K562 (cell line): ENCODE measurements around the gene OR13G1. TPM values are rescaled to one million over a fixed set of nuclear protein-coding genes. Genes with fewer than 3 reads are reported as not detected.

Experiments
- ATAC-seq: fragments of 200-7000 bp; cut with Tn5 transposase; 3 replicates; pipeline ENCODE4 v1.9.1; 2020; ENCODE audit warnings: moderate library complexity
- BruUV-seq: library from RNA; stranded (reverse); fragments of 400-500 nt; replicated peaks from 2 replicates; lab custom pipeline; 2021; lab: Mats Ljungman, UMichigan
- CTCF ChIA-PET: fragments of 300-600 bp; formaldehyde crosslinking; extraction: SDS; loops from one replicate; lab custom pipeline; 2021; ENCODE audit warnings: low intra/inter-chr PET ratio; lab: Yijun Ruan, JAX
- POLR2A ChIA-PET: fragments of 300-600, 350-650 bp; sonication (Branson Sonifier 250); formaldehyde crosslinking; extraction: SDS; loops from one replicate; lab custom pipeline; 2021; ENCODE audit warnings: antibody characterized with exemption, inconsistent platforms; lab: Yijun Ruan, JAX
- DNase-seq, 4 experiments: peaks; one replicate each; pipeline versions ENCODE4 v3.0.0 to v3.0.0-alpha.2; 2011 to 2018; ENCODE audit warnings: low spot score in 3 of 4, mixed read lengths in 3 of 4; ENCODE audit errors: extremely low read depth in 1 of 4
- FAIRE-seq: peaks from 2 replicates; lab custom pipeline; 2011; peaks lifted over from hg19 to GRCh38; lab: Jason Lieb, UNC
- H2AFZ ChIP-seq: 2 replicates; pipeline ENCODE4 v1.6.0; 2011; ENCODE audit warnings: low read depth, low read length, control low read depth, inconsistent platforms
- H3K27ac ChIP-seq: fragments of 200-600 bp; 3 replicates; pipeline ENCODE4 v1.8.0; 2011; ENCODE audit warnings: low read depth, mild to moderate bottlenecking, control low read depth, inconsistent platforms, low read length, moderate library complexity, mixed read lengths; ENCODE audit errors: extremely low read depth
- H3K27me3 ChIP-seq, 2 experiments: fragments of 300-600 bp in 1 of 2; 2 replicates in 1 of 2; 3 replicates in 1 of 2; pipeline versions ENCODE4 v1.6.0 to v1.8.0; 2011; ENCODE audit warnings: inconsistent platforms in 2 of 2, low read length in 2 of 2, mild to moderate bottlenecking in 1 of 2, mixed read lengths in 1 of 2, moderate library complexity in 1 of 2; ENCODE audit not compliant: control insufficient read depth in 2 of 2, insufficient read depth in 2 of 2
- H3K36me3 ChIP-seq: fragments of 300-600 bp; 3 replicates; pipeline ENCODE4 v1.8.0; 2011; ENCODE audit warnings: mild to moderate bottlenecking, low read length, inconsistent platforms; ENCODE audit not compliant: control insufficient read depth, insufficient read depth
- H3K4me1 ChIP-seq, 2 experiments: fragments of 200-600 bp in 1 of 2; replicated peaks in 1 of 2; 2 replicates in 1 of 2; 3 replicates in 1 of 2; pipeline versions ENCODE4 v1.5.1 to v1.8.0; 2011; ENCODE audit warnings: inconsistent platforms in 2 of 2, low read length in 2 of 2, mild to moderate bottlenecking in 1 of 2, mixed read lengths in 1 of 2, moderate library complexity in 1 of 2; ENCODE audit not compliant: control insufficient read depth in 2 of 2, insufficient read depth in 2 of 2
- H3K4me2 ChIP-seq: 2 replicates; pipeline ENCODE4 v1.6.1; 2011; ENCODE audit warnings: low read length, control low read depth, inconsistent platforms, mixed read lengths; ENCODE audit not compliant: insufficient read depth
- H3K4me3 ChIP-seq: fragments of 200-600 bp; sonication (generic), shearing (Covaris generic); 2 replicates; pipeline ENCODE4 v1.5.1; 2016; ENCODE audit warnings: control low read depth, inconsistent platforms
- H3K79me2 ChIP-seq: fragments of 200-600 bp; 3 replicates; pipeline ENCODE4 v1.8.0; 2011; ENCODE audit warnings: low read length, inconsistent platforms; ENCODE audit not compliant: control insufficient read depth, insufficient read depth
- H3K9ac ChIP-seq, 2 experiments: 2 replicates each; pipeline versions ENCODE4 v1.6.0 to v1.6.1; 2011; ENCODE audit warnings: low read depth in 2 of 2, low read length in 2 of 2, control low read depth in 1 of 2, inconsistent platforms in 1 of 2, mild to moderate bottlenecking in 1 of 2, mixed read lengths in 1 of 2; ENCODE audit not compliant: insufficient read depth in 1 of 2
- H3K9me1 ChIP-seq: one replicate; pipeline ENCODE4 v1.6.0; 2011; ENCODE audit warnings: inconsistent platforms, mild to moderate bottlenecking, low read length, moderate library complexity; ENCODE audit not compliant: control insufficient read depth, insufficient read depth
- H3K9me3 ChIP-seq: replicated peaks from 2 replicates; pipeline ENCODE4 v1.5.1; 2011; ENCODE audit warnings: low read depth, low read length, inconsistent platforms; ENCODE audit not compliant: control insufficient read depth, insufficient read depth
- H4K20me1 ChIP-seq: replicated peaks from 2 replicates; pipeline ENCODE4 v1.6.1; 2011; ENCODE audit warnings: low read length, inconsistent platforms, mixed read lengths; ENCODE audit not compliant: control insufficient read depth, insufficient read depth
- ARID2 ChIP-seq: fragments of 450-650 bp; IDR thresholded peaks from 2 replicates; pipeline ENCODE4 v1.6.1; 2017; ENCODE audit warnings: antibody characterized with exemption, mild to moderate bottlenecking
- CXXC5 ChIP-seq: fragments of 250-450 bp; sonication (Bioruptor Pico); IDR thresholded peaks from 2 replicates; pipeline ENCODE4 v1.8.0; 2022; ENCODE audit warnings: inconsistent platforms, mild to moderate bottlenecking, moderate library complexity
- E2F1 ChIP-seq: sonication (generic); formaldehyde crosslinking; IDR thresholded peaks from 2 replicates; pipeline ENCODE4 v1.8.1; 2023; ENCODE audit warnings: mild to moderate bottlenecking, missing genetic modification reagents, moderate library complexity
- E2F3 ChIP-seq: fragments of 250-450 bp; sonication (Bioruptor Pico); IDR thresholded peaks from 2 replicates; pipeline ENCODE4 v1.4.0; 2020; ENCODE audit warnings: mild to moderate bottlenecking
- EGR1 ChIP-seq: fragments of 450-650 bp; conservative IDR thresholded peaks from 2 replicates; pipeline ENCODE4 v1.6.1; 2017; ENCODE audit warnings: mild to moderate bottlenecking
- HNRNPLL ChIP-seq: fragments of 200-400 bp; formaldehyde crosslinking; IDR thresholded peaks from 2 replicates; pipeline ENCODE4 v1.6.1; 2017; ENCODE audit warnings: low read length, low read depth, mild to moderate bottlenecking; ENCODE audit not compliant: poor library complexity, severe bottlenecking
- NEUROD1 ChIP-seq: fragments of 150-350 bp; IDR thresholded peaks from 2 replicates; pipeline ENCODE4 v1.6.1; 2014; ENCODE audit warnings: borderline replicate concordance, low read length, low read depth; ENCODE audit not compliant: partially characterized antibody
- NFYB ChIP-seq: IDR thresholded peaks from 2 replicates; pipeline ENCODE4 v1.6.1; 2011; ENCODE audit warnings: mild to moderate bottlenecking, moderate library complexity; ENCODE audit not compliant: insufficient read length; ENCODE audit errors: extremely low read depth
- NRF1 ChIP-seq, 2 experiments: fragments of 450-650 bp; IDR thresholded peaks in 1 of 2; conservative IDR thresholded peaks in 1 of 2; 2 replicates each; pipeline ENCODE4 v1.6.1; 2014; ENCODE audit warnings: mild to moderate bottlenecking in 2 of 2
- RBFOX2 ChIP-seq: fragments of 200-400 bp; formaldehyde crosslinking; IDR thresholded peaks from 2 replicates; pipeline ENCODE4 v1.6.1; 2017; ENCODE audit warnings: low read depth, mild to moderate bottlenecking, low read length, moderate library complexity
- RNF219 ChIP-seq: fragments of 250-450 bp; sonication (Bioruptor Pico); IDR thresholded peaks from 2 replicates; pipeline ENCODE4 v1.5.0; 2022; ENCODE audit warnings: mild to moderate bottlenecking
- ZBTB9 ChIP-seq: fragments of 450-650 bp; formaldehyde crosslinking; IDR thresholded peaks from 2 replicates; pipeline ENCODE4 v1.4.0; 2020; ENCODE audit warnings: mild to moderate bottlenecking, moderate library complexity
- ZNF583 ChIP-seq: fragments of 250-450 bp; sonication (Bioruptor Pico); IDR thresholded peaks from 2 replicates; pipeline ENCODE4 v1.4.0; 2020
- ZNF77 ChIP-seq: fragments of 250-450 bp; sonication (Bioruptor Pico); IDR thresholded peaks from 2 replicates; pipeline ENCODE4 v1.5.0; 2020
- WGBS: fragments of 100-300 bp; shearing (Covaris generic); methylation state at CpG from one replicate; pipeline ENCODE4 v1.1.6; 2016; ENCODE audit warnings: low coverage, mixed read lengths; ENCODE audit not compliant: insufficient coverage; ENCODE audit errors: missing lambda C conversion rate; 5-methylcytosine and 5-hydroxymethylcytosine counted together
- in situ Hi-C: fragments of 300-500 bp; cut with MboI; formaldehyde crosslinking; loops from 4 replicates; pipeline ENCODE4 v1.15.0; 2018; ENCODE audit warnings: inconsistent platforms, mixed read lengths
- intact Hi-C: fragments of 100-400 bp; cut with micrococcal nuclease; formaldehyde crosslinking; loops from 2 replicates; pipeline ENCODE4 v1.14.2; 2022
- polyA plus RNA-seq, 8 experiments: library from polyadenylated mRNA; depleted of rRNA in 4 of 8; stranded (reverse) in 5 of 8; unstranded in 3 of 8; fragments of >200 nt; fragmentation: Nextera tagmentation in 2 of 8; fragmentation: Illumina TruSeq in 1 of 8; extraction: Ambion mirVana in 2 of 8; extraction: Trizol in 1 of 8; gene quantifications; 2 replicates each; pipeline versions ENCODE4 v1.2.1 to v1.2.3, GENCODE V29; 2011 to 2014; ENCODE audit warnings: inconsistent platforms in 1 of 8, missing spikeins in 1 of 8
- total RNA-seq, 7 experiments: library from RNA; depleted of rRNA in 6 of 7; stranded (reverse); fragments of >200 nt in 6 of 7; fragmentation: Illumina TruSeq in 2 of 7; extraction: Trizol in 2 of 7; gene quantifications; 2 replicates each; pipeline versions ENCODE4 v1.2.1 to v1.2.3, GENCODE V29; 2011 to 2021; ENCODE audit warnings: low replicate concordance in 1 of 7

Gene OR13G1
- total and polyA plus RNA-seq, 9 of the 15 experiments (the other 6 are each of a cell fraction or from before 2014, with no cell fraction given) = not detected

- intact Hi-C loops (no loop called here), in situ Hi-C loops (no loop called here)
- Histone ChIP-seq H3K9ac (peak overlapping the region in 1 of 2 experiments; percentile 79; a peak in 2 of 4 replicates), H2AFZ (peak overlapping the region; percentile 74; the same call in 1 of the 2 replicates), H3K27ac (no peak overlapping the region), H3K27me3 (no peaks in the 10 kb centered on the region), H3K4me3 (peak overlapping the region; percentile 22; the same call in 1 of the 2 replicates), H3K9me3 (no peaks in the 10 kb centered on the region; the same call in 1 of the 2 replicates), H3K79me2 (no peaks in the 10 kb centered on the region), H3K4me2 (peak overlapping the region; percentile 68), H3K36me3 (no peaks in the 10 kb centered on the region), H4K20me1 (no peaks in the 10 kb centered on the region), H3K4me1 (peaks cover 0 to 7% of the 10 kb centered on the region in 2 experiments; a peak in 1 of 5 replicates), H3K9me1 (no peaks in the 10 kb centered on the region)
- FAIRE-seq = no peak
- ChIA-PET CTCF (no interaction called here), POLR2A (no interaction called here)
- peak; percentile 66 to 73 (median 67) for DNase-seq
- WGBS = 5% methylated on average over 43 of the region's 55 CpGs
- ATAC-seq = peak; percentile 100
- BruUV-seq = no TSS peak
- TF ChIP-seq RBFOX2 (peak; percentile 51), EGR1 (peak; percentile 33; the same call in 1 of the 2 replicates), ARID2 (no peak), NFYB (peak; percentile 2), ZBTB9 (CRISPR knock-in tag) (peak; percentile 86; the same call in 1 of the 2 replicates), RNF219 (CRISPR knock-in tag) (no peak), E2F1 (CRISPR knock-in tag) (peak; percentile 48; the same call in 1 of the 2 replicates), CXXC5 (peak; percentile 82), ZNF77 (CRISPR knock-in tag) (0 out of 2 replicates have a peak, but pooled peaks have one; percentile 22), E2F3 (CRISPR knock-in tag) (peak; percentile 94), NRF1 (conservative IDR thresholded peaks at IDR 0.05 in 1 of 2, IDR thresholded peaks at IDR 0.05 in 1 of 2) (peak; percentile 89 to 91), HNRNPLL (peak; percentile 41), NEUROD1 (no peak), ZNF583 (CRISPR knock-in tag) (0 out of 2 replicates have a peak, but pooled peaks have one; percentile 48)
These were observed 40.1 kb downstream of the OR13G1 start for GRCh38 chr1:247639381-247639981.
